Trophoblast cell (in vitro differentiated cells and primary cell): Measurements from ENCODE around the gene OVCA2.

Source experiments
- DNase-seq, 2 donors: peaks; one replicate each; pipeline ENCODE4 v3.0.0-alpha.2; 2016
- H2AFZ ChIP-seq: 2 replicates; pipeline ENCODE4 v1.6.1; 2013; ENCODE audit warnings: low read length, moderate library complexity, mild to moderate bottlenecking; ENCODE audit not compliant: insufficient read depth, poor library complexity
- H2AK5ac ChIP-seq: 2 replicates; pipeline ENCODE4 v1.6.1; 2013; ENCODE audit warnings: mild to moderate bottlenecking, low read length
- H2BK120ac ChIP-seq: 2 replicates; pipeline ENCODE4 v1.6.1; 2013; ENCODE audit warnings: low read length, mild to moderate bottlenecking, moderate library complexity; ENCODE audit not compliant: insufficient read depth, poor library complexity
- H2BK12ac ChIP-seq: 2 replicates; pipeline ENCODE4 v1.6.1; 2013; ENCODE audit warnings: mild to moderate bottlenecking, low read length, moderate library complexity
- H2BK5ac ChIP-seq: 2 replicates; pipeline ENCODE4 v1.6.1; 2013; ENCODE audit warnings: low read length, low read depth, moderate library complexity, mild to moderate bottlenecking; ENCODE audit not compliant: poor library complexity
- H3K14ac ChIP-seq: 2 replicates; pipeline ENCODE4 v1.6.1; 2013; ENCODE audit warnings: mild to moderate bottlenecking, low read length
- H3K18ac ChIP-seq: 2 replicates; pipeline ENCODE4 v1.6.1; 2013; ENCODE audit warnings: mild to moderate bottlenecking, low read length
- H3K23ac ChIP-seq: 2 replicates; pipeline ENCODE4 v1.6.1; 2013; ENCODE audit warnings: low read length
- H3K27ac ChIP-seq: 2 replicates; pipeline ENCODE4 v1.5.1; 2013; ENCODE audit warnings: low read depth, mild to moderate bottlenecking, inconsistent platforms, low read length, moderate library complexity
- H3K27me3 ChIP-seq: 2 replicates; pipeline ENCODE4 v1.6.1; 2013; ENCODE audit warnings: inconsistent platforms, mild to moderate bottlenecking, low read length, moderate library complexity; ENCODE audit not compliant: insufficient read depth
- H3K36me3 ChIP-seq, 2 experiments: 1 replicate in 1 of 2; 2 replicates in 1 of 2; pipeline ENCODE4 v1.6.1; 2013; ENCODE audit warnings: low read length in 2 of 2, mild to moderate bottlenecking in 2 of 2, moderate library complexity in 1 of 2; ENCODE audit not compliant: insufficient read depth in 2 of 2, control insufficient read depth in 1 of 2
- H3K4ac ChIP-seq: 2 replicates; pipeline ENCODE4 v1.6.1; 2013; ENCODE audit warnings: low read depth, mild to moderate bottlenecking, low read length, moderate library complexity
- H3K4me1 ChIP-seq, 2 experiments: 1 replicate in 1 of 2; 2 replicates in 1 of 2; pipeline ENCODE4 v1.6.1; 2013; ENCODE audit warnings: low read length in 2 of 2, mild to moderate bottlenecking in 2 of 2, moderate library complexity in 1 of 2; ENCODE audit not compliant: insufficient read depth in 2 of 2, control insufficient read depth in 1 of 2
- H3K4me2 ChIP-seq: 2 replicates; pipeline ENCODE4 v1.6.1; 2013; ENCODE audit warnings: inconsistent platforms, mild to moderate bottlenecking, low read length, moderate library complexity
- H3K4me3 ChIP-seq: 2 replicates; pipeline ENCODE4 v1.5.1; 2013; ENCODE audit warnings: mild to moderate bottlenecking, low read depth, low read length, inconsistent platforms
- H3K79me1 ChIP-seq: one replicate; pipeline ENCODE4 v1.6.1; 2013; ENCODE audit warnings: low read length
- H3K79me2 ChIP-seq: 2 replicates; pipeline ENCODE4 v1.6.1; 2013; ENCODE audit warnings: low read length, mild to moderate bottlenecking; ENCODE audit not compliant: control insufficient read depth, insufficient read depth, poor library complexity
- H3K9ac ChIP-seq: 2 replicates; pipeline ENCODE4 v1.6.1; 2013; ENCODE audit warnings: mild to moderate bottlenecking, low read length
- H3K9me3 ChIP-seq: 2 replicates; pipeline ENCODE4 v1.6.1; 2013; ENCODE audit warnings: low read depth, mild to moderate bottlenecking, control low read depth, inconsistent platforms, low read length; ENCODE audit not compliant: insufficient read depth
- H4K12ac ChIP-seq: 2 replicates; pipeline ENCODE4 v1.6.1; 2013; ENCODE audit warnings: low read depth, mild to moderate bottlenecking, low read length, moderate library complexity
- H4K8ac ChIP-seq: 2 replicates; pipeline ENCODE4 v1.6.1; 2013; ENCODE audit warnings: low read depth, mild to moderate bottlenecking, low read length, moderate library complexity
- H4K91ac ChIP-seq: one replicate; pipeline ENCODE4 v1.6.1; 2013; ENCODE audit warnings: low read depth, mild to moderate bottlenecking, low read length, moderate library complexity
- whole genome bisulfite sequencing: extraction: QIAGEN DNeasy Blood & Tissue Kit; methylation state at CpG from one replicate; pipeline ENCODE4 v1.1.7; 2013; ENCODE audit warnings: missing lambda C conversion rate; ENCODE audit not compliant: insufficient read length, insufficient coverage; ENCODE audit errors: extremely low coverage; 5-methylcytosine and 5-hydroxymethylcytosine counted together

The OVCA2 gene

GRCh38 chr17:2008332-2009126, 33.3 kb upstream of the OVCA2 start:
- no CpG with 5 or more reads among the region's 15 CpGs for WGBS
- no peak overlapping the region for H3K27ac ChIP-seq
- no peak overlapping the region for H2BK5ac ChIP-seq
- H3K9ac ChIP-seq, result no peak overlapping the region
- no peaks in the 10 kb centered on the region for H3K9me3 ChIP-seq
- no peaks in the 10 kb centered on the region for H3K79me1 ChIP-seq
- H2BK12ac ChIP-seq, result no peak overlapping the region
- no peak overlapping the region for H3K18ac ChIP-seq
- DNase-seq, result no peak
- no peak overlapping the region for H2BK120ac ChIP-seq
- H4K8ac ChIP-seq, result no peak overlapping the region
- no peak overlapping the region for H4K91ac ChIP-seq
- H3K23ac ChIP-seq, result no peak overlapping the region
- H3K36me3 ChIP-seq, result no peaks in the 10 kb centered on the region
- no peaks in the 10 kb centered on the region for H3K79me2 ChIP-seq
- no peak overlapping the region for H3K14ac ChIP-seq
- H3K4me3 ChIP-seq, result no peak overlapping the region
- H4K12ac ChIP-seq, result no peak overlapping the region
- H3K27me3 ChIP-seq, result no peaks in the 10 kb centered on the region
- no peak overlapping the region for H2AFZ ChIP-seq
- no peak overlapping the region for H3K4ac ChIP-seq
- H2AK5ac ChIP-seq, result no peak overlapping the region
- H3K4me2 ChIP-seq, result no peak overlapping the region
- peaks cover 5 to 9% of the 10 kb centered on the region in 2 experiments for H3K4me1 ChIP-seq

DNA sequence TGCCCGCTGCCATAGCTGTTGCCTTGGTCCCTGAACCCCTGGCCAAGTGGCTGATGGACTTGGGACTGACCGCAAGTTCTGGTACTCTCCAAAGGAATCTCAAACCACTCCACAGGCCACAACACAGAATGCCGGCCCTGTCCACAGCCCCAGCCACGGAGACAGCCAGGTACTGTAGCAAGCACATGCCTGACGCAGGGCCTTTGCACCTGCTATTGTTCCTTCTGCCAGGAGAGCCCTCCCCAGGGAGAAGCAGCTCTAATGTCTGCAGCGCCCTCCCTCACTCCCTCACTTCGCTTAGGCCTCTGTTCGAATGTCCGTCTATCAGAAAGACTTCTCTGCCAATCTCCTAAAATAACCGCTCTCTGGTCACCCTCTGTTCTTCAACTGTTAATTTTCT, 32.1 kb upstream of the OVCA2 start:
- no peak overlapping the region for H3K4ac ChIP-seq
- no peak overlapping the region for H2BK5ac ChIP-seq
- no peaks in the 10 kb centered on the region for H3K79me1 ChIP-seq
- H3K18ac ChIP-seq, result no peak overlapping the region
- H3K36me3 ChIP-seq, result no peaks in the 10 kb centered on the region
- H3K23ac ChIP-seq, result no peak overlapping the region
- H3K9me3 ChIP-seq, result peaks cover 2% of the 10 kb centered on the region
- no peak overlapping the region for H4K12ac ChIP-seq
- H2AK5ac ChIP-seq, result no peak overlapping the region
- H3K4me3 ChIP-seq, result no peak overlapping the region
- no peak overlapping the region for H2AFZ ChIP-seq
- no peak overlapping the region for H3K27ac ChIP-seq
- no CpG with 5 or more reads among the region's 10 CpGs for WGBS
- H4K8ac ChIP-seq, result no peak overlapping the region
- H3K79me2 ChIP-seq, result no peaks in the 10 kb centered on the region
- no peak for DNase-seq
- no peak overlapping the region for H4K91ac ChIP-seq
- no peaks in the 10 kb centered on the region for H3K27me3 ChIP-seq
- no peak overlapping the region for H3K4me2 ChIP-seq
- H3K9ac ChIP-seq, result no peak overlapping the region
- H2BK12ac ChIP-seq, result no peak overlapping the region
- peaks cover 5 to 9% of the 10 kb centered on the region in 2 experiments for H3K4me1 ChIP-seq
- H2BK120ac ChIP-seq, result no peak overlapping the region
- H3K14ac ChIP-seq, result no peak overlapping the region

DNA sequence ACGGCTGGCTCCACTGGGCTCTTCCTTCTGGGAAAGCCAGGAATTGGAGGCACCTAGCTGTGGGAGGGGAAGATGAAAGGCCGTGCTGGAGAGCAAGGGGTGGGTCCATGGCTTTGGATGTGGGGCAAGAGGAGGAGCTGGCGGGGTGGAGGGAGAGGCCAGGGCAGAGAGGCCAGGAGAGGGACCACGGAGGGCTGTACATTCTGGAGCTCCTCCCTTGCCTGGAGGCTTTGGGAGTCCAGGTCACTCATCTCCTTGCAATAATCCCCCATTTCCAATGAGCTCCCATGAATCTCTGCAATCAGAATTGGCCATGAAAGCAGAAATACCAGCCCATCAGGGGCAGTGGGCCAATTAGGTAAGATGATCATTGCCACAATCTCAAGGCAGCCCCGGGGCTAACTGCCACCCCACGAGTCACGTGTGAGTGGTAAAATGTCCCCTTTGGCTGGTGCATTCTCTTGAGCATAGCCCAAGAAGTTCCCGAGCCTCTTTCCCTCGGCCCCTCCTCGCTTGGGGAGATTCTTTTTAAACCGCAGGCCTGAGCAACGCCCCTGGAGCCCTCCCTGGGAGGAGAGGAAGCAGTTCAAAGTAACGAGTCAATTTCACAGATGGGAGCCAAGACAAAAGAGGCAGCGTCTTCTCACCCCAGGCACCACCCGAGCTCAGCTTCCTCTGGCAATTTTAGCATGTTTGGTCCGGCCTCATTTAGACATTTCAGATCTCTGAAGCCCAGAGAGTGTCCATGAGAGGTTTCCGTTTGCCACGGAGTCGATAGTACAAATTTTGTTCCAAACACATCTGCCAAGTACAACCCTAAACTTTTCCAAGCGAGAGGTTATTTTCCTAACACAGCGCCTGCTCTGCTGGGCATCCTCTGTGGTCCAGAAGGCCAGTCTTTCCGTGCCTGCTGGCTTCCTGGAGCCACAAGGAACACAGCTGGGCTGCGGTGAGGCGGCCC, 30.1 kb upstream of the OVCA2 start:
- Histone ChIP-seq H3K4me3 (no peak overlapping the region), H3K27ac (no peak overlapping the region), H2BK120ac (no peak overlapping the region), H3K79me1 (no peaks in the 10 kb centered on the region), H3K9me3 (peaks cover 2% of the 10 kb centered on the region), H4K8ac (no peak overlapping the region), H3K4ac (no peak overlapping the region), H3K14ac (no peak overlapping the region), H4K91ac (no peak overlapping the region), H3K23ac (no peak overlapping the region), H2AFZ (no peak overlapping the region), H4K12ac (no peak overlapping the region), H3K9ac (no peak overlapping the region), H3K4me1 (peaks cover 5 to 9% of the 10 kb centered on the region in 2 experiments), H2BK12ac (no peak overlapping the region), H2AK5ac (no peak overlapping the region), H3K79me2 (no peaks in the 10 kb centered on the region), H2BK5ac (no peak overlapping the region), H3K18ac (no peak overlapping the region), H3K27me3 (no peaks in the 10 kb centered on the region), H3K36me3 (no peaks in the 10 kb centered on the region), H3K4me2 (no peak overlapping the region)
- no peak for DNase-seq
- no CpG with 5 or more reads among the region's 24 CpGs for WGBS

- WGBS, result no CpG with 5 or more reads among the region's 4 CpGs
- no peaks in the 10 kb centered on the region for H3K79me1 ChIP-seq
- DNase-seq, result no peak
- no peak overlapping the region for H2AK5ac ChIP-seq
- no peak overlapping the region for H4K8ac ChIP-seq
- no peaks in the 10 kb centered on the region for H3K79me2 ChIP-seq
- no peak overlapping the region for H4K91ac ChIP-seq
- H3K27me3 ChIP-seq, result no peaks in the 10 kb centered on the region
- H3K9me3 ChIP-seq, result peaks cover 2% of the 10 kb centered on the region
- no peak overlapping the region for H3K14ac ChIP-seq
- no peak overlapping the region for H4K12ac ChIP-seq
- no peak overlapping the region for H2BK120ac ChIP-seq
- H2AFZ ChIP-seq, result no peak overlapping the region
- H3K4me1 ChIP-seq, result peaks cover 5 to 9% of the 10 kb centered on the region in 2 experiments
- no peak overlapping the region for H3K23ac ChIP-seq
- no peak overlapping the region for H2BK12ac ChIP-seq
- no peaks in the 10 kb centered on the region for H3K36me3 ChIP-seq
- no peak overlapping the region for H3K4me3 ChIP-seq
- no peak overlapping the region for H3K9ac ChIP-seq
- no peak overlapping the region for H3K4me2 ChIP-seq
- no peak overlapping the region for H3K27ac ChIP-seq
- no peak overlapping the region for H3K4ac ChIP-seq
- no peak overlapping the region for H2BK5ac ChIP-seq
- no peak overlapping the region for H3K18ac ChIP-seq
These were observed 29.3 kb upstream of the OVCA2 start for GRCh38 chr17:2012499-2012898.
